GM12878 (cell line): ENCODE results near the gene MDFI. TPM values are rescaled to one million over a fixed set of nuclear protein-coding genes. Genes with fewer than 3 reads are reported as not detected.

ENCODE experiments used
- ATAC-seq: fragments of 200-7000 bp; cut with Tn5 transposase; 3 replicates; pipeline ENCODE4 v1.9.1; 2020; ENCODE audit warnings: mild to moderate bottlenecking, moderate library complexity
- BruUV-seq: library from RNA; stranded (reverse); fragments of 400-500 nt; replicated peaks from 2 replicates; lab custom pipeline; 2021; lab: Mats Ljungman, UMichigan
- CTCF ChIA-PET: fragments of 300-600 bp; sonication (Branson Sonifier 250); formaldehyde crosslinking; extraction: SDS; loops from one replicate; lab custom pipeline; 2021; ENCODE audit warnings: inconsistent platforms; lab: Yijun Ruan, JAX
- POLR2A ChIA-PET: fragments of 350-600 bp; formaldehyde crosslinking; extraction: SDS; loops from one replicate; lab custom pipeline; 2021; ENCODE audit warnings: inconsistent platforms; lab: Charles Lee
- RAD21 ChIA-PET: fragments of 300-600 bp; sonication (Branson Sonifier 250); formaldehyde crosslinking; loops from one replicate; lab custom pipeline; 2023; ENCODE audit warnings: antibody characterized with exemption; ENCODE audit not compliant: unreplicated experiment; lab: Charles Lee
- SMC1A ChIA-PET: fragments of 300-600 bp; sonication (Branson Sonifier 250); formaldehyde crosslinking; loops from one replicate; lab custom pipeline; 2023; ENCODE audit not compliant: unreplicated experiment, uncharacterized antibody; lab: Charles Lee
- DNase-seq: peaks from one replicate; pipeline ENCODE4 v3.0.0-alpha.2; 2011; ENCODE audit warnings: low read depth, low spot score
- FAIRE-seq: peaks from 3 replicates; lab custom pipeline; 2011; peaks lifted over from hg19 to GRCh38; lab: Jason Lieb, UNC
- H2AFZ ChIP-seq: 2 replicates; pipeline ENCODE4 v1.6.0; 2011; ENCODE audit warnings: low read depth, low read length, control low read depth; ENCODE audit not compliant: control insufficient read depth
- H3K27ac ChIP-seq: 2 replicates; pipeline ENCODE4 v1.5.1; 2011; ENCODE audit warnings: control low read depth; ENCODE audit not compliant: control insufficient read depth, insufficient read depth
- H3K27me3 ChIP-seq, 2 experiments: replicated peaks in 1 of 2; 2 replicates each; pipeline versions ENCODE4 v1.6.0 to v1.6.1; 2011; ENCODE audit warnings: low read length in 1 of 2; ENCODE audit not compliant: control insufficient read depth in 2 of 2, insufficient read depth in 2 of 2
- H3K36me3 ChIP-seq, 2 experiments: 2 replicates each; pipeline ENCODE4 v1.5.1; 2011; ENCODE audit warnings: low read length in 1 of 2; ENCODE audit not compliant: control insufficient read depth in 2 of 2, insufficient read depth in 2 of 2
- H3K4me1 ChIP-seq: 2 replicates; pipeline ENCODE4 v1.6.1; 2011; ENCODE audit warnings: mild to moderate bottlenecking, low read length, moderate library complexity, mixed read lengths; ENCODE audit not compliant: control insufficient read depth, insufficient read depth
- H3K4me2 ChIP-seq: 2 replicates; pipeline ENCODE4 v1.6.0; 2011; ENCODE audit warnings: control low read depth; ENCODE audit not compliant: control insufficient read depth, insufficient read depth
- H3K4me3 ChIP-seq: fragments of 200-600 bp; sonication (generic); 2 replicates; pipeline ENCODE4 v1.5.1; 2016
- H3K79me2 ChIP-seq: 2 replicates; pipeline ENCODE4 v1.6.0; 2011; ENCODE audit warnings: low read length; ENCODE audit not compliant: control insufficient read depth, insufficient read depth
- H3K9ac ChIP-seq: 2 replicates; pipeline ENCODE4 v1.8.0; 2011; ENCODE audit warnings: low read length, control low read depth, mixed read lengths; ENCODE audit not compliant: control insufficient read depth, insufficient read depth
- H3K9me3 ChIP-seq: replicated peaks from 3 replicates; pipeline ENCODE4 v1.5.1; 2011; ENCODE audit warnings: mild to moderate bottlenecking, low read length; ENCODE audit not compliant: control insufficient read depth, insufficient read depth
- H4K20me1 ChIP-seq: 2 replicates; pipeline ENCODE4 v1.6.0; 2011; ENCODE audit not compliant: control insufficient read depth, insufficient read depth
- BCL3 ChIP-seq: IDR thresholded peaks from 2 replicates; pipeline ENCODE4 v1.6.1; 2011; ENCODE audit warnings: borderline replicate concordance, low read depth, mild to moderate bottlenecking, moderate library complexity, low read length; ENCODE audit not compliant: insufficient read depth, poor library complexity, severe bottlenecking
- SKIL ChIP-seq: fragments of 450-650 bp; IDR thresholded peaks from 2 replicates; pipeline ENCODE4 v1.6.1; 2017; ENCODE audit warnings: mild to moderate bottlenecking, low read depth, inconsistent platforms; ENCODE audit not compliant: poor library complexity, severe bottlenecking
- WGBS: methylation state at CpG from one replicate; pipeline ENCODE4 v1.1.6; 2016; ENCODE audit warnings: low lambda C conversion rate; ENCODE audit not compliant: insufficient replicate concordance, insufficient coverage; ENCODE audit errors: missing lambda C conversion rate; 5-methylcytosine and 5-hydroxymethylcytosine counted together
- in situ Hi-C: fragments of 300-500 bp; cut with MboI; formaldehyde crosslinking; loops from 9 replicates; pipeline ENCODE4 v1.14.3; 2018; ENCODE audit warnings: mixed read lengths
- intact Hi-C: fragments of 100-400 bp; cut with micrococcal nuclease; formaldehyde crosslinking; loops from one replicate; pipeline ENCODE4 v1.14.2; 2022; ENCODE audit not compliant: unreplicated experiment
- polyA plus RNA-seq, 11 experiments: library from polyadenylated mRNA; depleted of rRNA in 4 of 11; unstranded in 6 of 11; stranded (reverse) in 5 of 11; fragments of >200 nt; fragmentation: Nextera tagmentation in 4 of 11; fragmentation: Illumina TruSeq in 1 of 11; extraction: Ambion mirVana in 4 of 11; extraction: Trizol in 1 of 11; gene quantifications; 1 replicate in 1 of 11; 2 replicates in 10 of 11; pipeline versions ENCODE4 v1.2.1 to v1.2.3, GENCODE V29; 2011 to 2016; ENCODE audit warnings: inconsistent platforms in 2 of 11, missing spikeins in 2 of 11, low read depth in 1 of 11
- total RNA-seq, 4 experiments: library from RNA; depleted of rRNA in 3 of 4; stranded (reverse); fragments of >200 nt in 3 of 4; fragmentation: Illumina TruSeq in 1 of 4; extraction: Trizol in 1 of 4; gene quantifications; 2 replicates each; pipeline versions ENCODE4 v1.2.1 to v1.2.3, GENCODE V29; 2013 to 2021

Gene MDFI
- total and polyA plus RNA-seq, 10 of the 15 experiments (the other 5 are each of a cell fraction or from before 2014, with no cell fraction given), result not detected

- WGBS, result 63% methylated on average over 7 of the region's 7 CpGs
- H4K20me1 ChIP-seq, result 0 out of 2 replicates have a peak, but pooled peaks cover 2% of the 10 kb centered on the region
- FAIRE-seq, result no peak
- TF ChIP-seq SKIL, result no peak
- TF ChIP-seq BCL3, result no peak
- H3K27ac ChIP-seq, result no peak overlapping the region
- no peaks in the 10 kb centered on the region for H3K79me2 ChIP-seq
- H2AFZ ChIP-seq, result no peak overlapping the region
- no peak for ATAC-seq
- H3K4me1 ChIP-seq, result no peaks in the 10 kb centered on the region
- POLR2A ChIA-PET, result no interaction called here
- no peaks in the 10 kb centered on the region for H3K36me3 ChIP-seq
- H3K27me3 ChIP-seq, result no peaks in the 10 kb centered on the region
- no peak overlapping the region for H3K9ac ChIP-seq
- H3K9me3 ChIP-seq, result no peaks in the 10 kb centered on the region
- no TSS peak for BruUV-seq
- H3K4me3 ChIP-seq, result no peak overlapping the region
- in situ Hi-C loops, result no loop called here
- SMC1A ChIA-PET, result no interaction called here
- DNase-seq, result no peak
- CTCF ChIA-PET, result interaction anchor here (0.5 kb wide), 1 partner anchor 313 kb away, joined by 3 read pairs; no protein-coding TSS in a partner anchor
- intact Hi-C loops, result no loop called here
- H3K4me2 ChIP-seq, result no peak overlapping the region
- RAD21 ChIA-PET, result no interaction called here
Observed at GRCh38 chr6:41672016-41672415, 33.7 kb downstream of the MDFI start.
